Measurements from ENCODE around the gene DIO2. TPM values are rescaled to one million over a fixed set of nuclear protein-coding genes. Genes with fewer than 3 reads are reported as not detected.

Gene DIO2
- polyA plus RNA-seq, 3 donors: not detected

GRCh38 chr14:80223696-80224465 is 12.6 kb upstream of the DIO2 start:
- no peaks in the 10 kb centered on the region for H3K4me1 Mint-ChIP-seq
- H3K4me3 ChIP-seq (replicated peaks in 1 of 3; ENCODE audit: low read depth in 2 of 3, low read length in 3 of 3): no peak overlapping the region
- intact Hi-C loops (cut with micrococcal nuclease): no loop called here
- no peaks in the 10 kb centered on the region for H4K20me1 ChIP-seq (ENCODE audit: insufficient read depth, low read length)
- H3K27ac ChIP-seq (ENCODE audit: low read depth in 1 of 2, low read length in 2 of 2): no peak overlapping the region
- H3K27ac Mint-ChIP-seq: no peak overlapping the region
- no peaks in the 10 kb centered on the region for H3K4me1 ChIP-seq (ENCODE audit: control insufficient read depth in 1 of 2, insufficient read depth in 2 of 2, low read length in 2 of 2)
- H3K27me3 Mint-ChIP-seq (ENCODE audit: low read depth in 3 of 3): no peaks in the 10 kb centered on the region
- TF ChIP-seq CTCF (IDR thresholded peaks at IDR 0.05): no peak
- no peak overlapping the region for H3K9ac ChIP-seq (ENCODE audit: insufficient read depth, low read length, poor library complexity, severe bottlenecking)
- no peaks in the 10 kb centered on the region for H3K36me3 ChIP-seq (replicated peaks in 1 of 2; ENCODE audit: control insufficient read depth in 1 of 2, insufficient read depth in 2 of 2, low read length in 2 of 2)
- peaks cover 5 to 7% of the 10 kb centered on the region in 2 donors for H3K9me3 ChIP-seq (replicated peaks in 1 of 2; ENCODE audit: control insufficient read depth in 1 of 2, insufficient read depth in 1 of 2, low read length in 2 of 2)
- WGBS (ENCODE audit: insufficient coverage): no CpG with 5 or more reads among the region's 3 CpGs
- peaks cover 0 to 17% (median 3%) of the 10 kb centered on the region in 7 donors for H3K9me3 Mint-ChIP-seq
- no peak overlapping the region for H2AFZ ChIP-seq (ENCODE audit: insufficient read depth, low read depth, low read length, poor library complexity, severe bottlenecking)
- no peak overlapping the region for H3K4me2 ChIP-seq (replicated peaks; ENCODE audit: extremely low read depth, low read length, poor library complexity, severe bottlenecking)
- H3K36me3 Mint-ChIP-seq: no peaks in the 10 kb centered on the region
- H3K79me2 ChIP-seq (ENCODE audit: insufficient read depth, low read length): no peaks in the 10 kb centered on the region
- no peaks in the 10 kb centered on the region for H3K27me3 ChIP-seq (ENCODE audit: control insufficient read depth in 2 of 2, insufficient read depth in 2 of 2, low read length in 2 of 2)
- DNase-seq: no peak
- H3K4me3 Mint-ChIP-seq: no peak overlapping the region

- no peak overlapping the region for H3K4me3 ChIP-seq (replicated peaks in 1 of 3; ENCODE audit: low read depth in 2 of 3, low read length in 3 of 3)
- Mint-ChIP-seq H3K27ac (no peak overlapping the region), H3K4me3 (no peak overlapping the region), H3K36me3 (no peaks in the 10 kb centered on the region), H3K27me3 (ENCODE audit: low read depth in 3 of 3) (peaks cover 0 to 3% (median 0%) of the 10 kb centered on the region in 3 donors), H3K9me3 (peaks cover 0 to 4% (median 0%) of the 10 kb centered on the region in 7 donors), H3K4me1 (peaks cover 2% of the 10 kb centered on the region)
- H3K27ac ChIP-seq (ENCODE audit: low read depth in 1 of 2, low read length in 2 of 2): no peak overlapping the region
- no peaks in the 10 kb centered on the region for H3K79me2 ChIP-seq (ENCODE audit: insufficient read depth, low read length)
- no peak for DNase-seq
- H2AFZ ChIP-seq (ENCODE audit: insufficient read depth, low read depth, low read length, poor library complexity, severe bottlenecking): no peak overlapping the region
- H3K27me3 ChIP-seq (ENCODE audit: control insufficient read depth in 2 of 2, insufficient read depth in 2 of 2, low read length in 2 of 2): no peaks in the 10 kb centered on the region
- H3K4me2 ChIP-seq (replicated peaks; ENCODE audit: extremely low read depth, low read length, poor library complexity, severe bottlenecking): no peak overlapping the region
- no CpG with 5 or more reads among the region's 3 CpGs for WGBS (ENCODE audit: insufficient coverage)
- H3K4me1 ChIP-seq (ENCODE audit: control insufficient read depth in 1 of 2, insufficient read depth in 2 of 2, low read length in 2 of 2): no peaks in the 10 kb centered on the region
- no peaks in the 10 kb centered on the region for H4K20me1 ChIP-seq (ENCODE audit: insufficient read depth, low read length)
- no peak for TF ChIP-seq CTCF (IDR thresholded peaks at IDR 0.05)
- no peaks in the 10 kb centered on the region for H3K9me3 ChIP-seq (replicated peaks in 1 of 2; ENCODE audit: control insufficient read depth in 1 of 2, insufficient read depth in 1 of 2, low read length in 2 of 2)
- intact Hi-C loops (cut with micrococcal nuclease): no loop called here
- H3K9ac ChIP-seq (ENCODE audit: insufficient read depth, low read length, poor library complexity, severe bottlenecking): no peak overlapping the region
- no peaks in the 10 kb centered on the region for H3K36me3 ChIP-seq (replicated peaks in 1 of 2; ENCODE audit: control insufficient read depth in 1 of 2, insufficient read depth in 2 of 2, low read length in 2 of 2)
Measured at GRCh38 chr14:80216818-80217217, 5.5 kb upstream of the DIO2 start.

Data from CD14-positive monocyte (primary cell).